Astrocyte (in vitro differentiated cells and primary cell): ENCODE results near the gene NKAIN1. TPM values are rescaled to one million over a fixed set of nuclear protein-coding genes. Genes with fewer than 3 reads are reported as not detected.
"Not testable (repeated sequence)": the region's sequence is repeated elsewhere in the genome, so short reads cannot be mapped to it uniquely, and the experiment has no call there.

Experiments
- DNase-seq: peaks from one replicate; pipeline ENCODE4 v3.0.0-alpha.2; 2010; ENCODE audit warnings: low read depth
- FAIRE-seq: peaks from 2 replicates; lab custom pipeline; 2011; peaks lifted over from hg19 to GRCh38; lab: Jason Lieb, UNC
- H2AFZ ChIP-seq: 2 replicates; pipeline ENCODE4 v1.6.0; 2012; ENCODE audit warnings: low read depth, low read length, inconsistent platforms
- H3K27ac ChIP-seq: 2 replicates; pipeline ENCODE4 v1.5.1; 2011; ENCODE audit warnings: low read depth, low read length, inconsistent platforms
- H3K27me3 ChIP-seq: 2 replicates; pipeline ENCODE4 v1.6.0; 2011; ENCODE audit warnings: low read length, inconsistent platforms; ENCODE audit not compliant: insufficient read depth
- H3K36me3 ChIP-seq: 2 replicates; pipeline ENCODE4 v1.5.1; 2011; ENCODE audit warnings: low read length, inconsistent platforms; ENCODE audit not compliant: insufficient read depth
- H3K4me1 ChIP-seq: 2 replicates; pipeline ENCODE4 v1.5.1; 2011; ENCODE audit warnings: low read length, inconsistent platforms; ENCODE audit not compliant: insufficient read depth
- H3K4me2 ChIP-seq: 2 replicates; pipeline ENCODE4 v1.6.0; 2012; ENCODE audit warnings: low read length, inconsistent platforms
- H3K4me3 ChIP-seq: 2 replicates; pipeline ENCODE4 v1.5.1; 2011; ENCODE audit warnings: low read depth, mild to moderate bottlenecking, low read length, inconsistent platforms; ENCODE audit not compliant: insufficient read depth
- H3K79me2 ChIP-seq: 2 replicates; pipeline ENCODE4 v1.6.0; 2012; ENCODE audit warnings: mild to moderate bottlenecking, low read length, inconsistent platforms; ENCODE audit not compliant: insufficient read depth
- H3K9ac ChIP-seq: 2 replicates; pipeline ENCODE4 v1.6.0; 2012; ENCODE audit warnings: mild to moderate bottlenecking, low read length, inconsistent platforms
- H3K9me3 ChIP-seq: 2 replicates; pipeline ENCODE4 v1.5.1; 2012; ENCODE audit warnings: low read depth, mild to moderate bottlenecking, low read length, inconsistent platforms; ENCODE audit not compliant: insufficient read depth
- H4K20me1 ChIP-seq: 2 replicates; pipeline ENCODE4 v1.6.0; 2012; ENCODE audit warnings: low read length, inconsistent platforms; ENCODE audit not compliant: insufficient read depth
- H3K27ac Mint-ChIP-seq: one replicate; pipeline ENCODE4 v1.8.0; 2021; ENCODE audit warnings: mild to moderate bottlenecking, mixed read lengths; ENCODE audit not compliant: unreplicated experiment
- H3K27me3 Mint-ChIP-seq: one replicate; pipeline ENCODE4 v1.8.0; 2021; ENCODE audit warnings: low read depth, mixed read lengths; ENCODE audit not compliant: unreplicated experiment
- H3K36me3 Mint-ChIP-seq: one replicate; pipeline ENCODE4 v1.8.0; 2021; ENCODE audit warnings: low read depth, mixed read lengths; ENCODE audit not compliant: unreplicated experiment
- H3K4me1 Mint-ChIP-seq: one replicate; pipeline ENCODE4 v1.8.0; 2021; ENCODE audit warnings: low read depth, mixed read lengths; ENCODE audit not compliant: unreplicated experiment
- H3K4me3 Mint-ChIP-seq: one replicate; pipeline ENCODE4 v1.8.0; 2021; ENCODE audit warnings: mild to moderate bottlenecking, moderate library complexity, mixed read lengths; ENCODE audit not compliant: unreplicated experiment
- H3K9me3 Mint-ChIP-seq: one replicate; pipeline ENCODE4 v1.8.0; 2021; ENCODE audit warnings: mild to moderate bottlenecking, mixed read lengths; ENCODE audit not compliant: unreplicated experiment
- EZH2 ChIP-seq: IDR thresholded peaks from 2 replicates; pipeline ENCODE4 v1.6.1; 2012; ENCODE audit warnings: mild to moderate bottlenecking, low read length, inconsistent platforms; ENCODE audit not compliant: insufficient read depth
- total RNA-seq: library from RNA; stranded (reverse); gene quantifications from 2 replicates; pipeline ENCODE4 v1.2.1, GENCODE V29; 2021
- TF ChIP-seq, protein P1 (sequence below): IDR thresholded peaks from 2 replicates; pipeline ENCODE4 v1.5.1; 2011; ENCODE audit warnings: low read depth, mild to moderate bottlenecking, inconsistent platforms, low read length, moderate library complexity; ENCODE audit not compliant: insufficient read depth

The NKAIN1 gene
- total RNA-seq, 1 donor from 2014 or later = 5.6 TPM

DNA sequence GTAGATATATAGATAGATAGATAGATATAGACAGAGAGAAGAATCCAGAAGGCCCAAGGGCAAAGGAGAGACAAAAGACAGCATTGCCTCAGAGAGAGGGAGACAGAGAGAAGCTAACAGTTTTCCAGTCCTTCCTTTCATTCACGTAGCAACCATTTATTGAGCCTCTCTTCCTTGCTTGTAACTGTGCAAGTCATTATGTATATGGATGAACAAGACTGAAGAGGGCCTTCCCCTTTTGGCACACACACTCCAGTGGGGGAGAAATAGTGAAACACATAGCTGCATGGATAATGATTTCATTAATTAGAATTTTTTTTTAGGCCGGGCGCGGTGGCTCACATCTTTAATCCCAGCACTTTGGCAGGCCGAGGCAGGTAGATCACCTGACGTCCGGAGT is 99.4 kb downstream of the NKAIN1 start:
- H3K27me3 ChIP-seq = no peaks in the 10 kb centered on the region

GRCh38 chr1:31138797-31139521 is 100.7 kb downstream of the NKAIN1 start:
- not testable (repeated sequence) for H3K4me1 ChIP-seq, H3K4me3 Mint-ChIP-seq, H2AFZ ChIP-seq, H3K79me2 ChIP-seq, H3K27ac Mint-ChIP-seq, H3K27me3 ChIP-seq, H3K36me3 Mint-ChIP-seq, DNase-seq, H3K27me3 Mint-ChIP-seq, H3K9me3 ChIP-seq, H3K9me3 Mint-ChIP-seq, H3K9ac ChIP-seq, H3K36me3 ChIP-seq, H4K20me1 ChIP-seq, H3K4me1 Mint-ChIP-seq, H3K4me2 ChIP-seq, FAIRE-seq, H3K4me3 ChIP-seq, H3K27ac ChIP-seq

More for the DNA sequence above, 99.4 kb downstream of the NKAIN1 start:
- peaks cover 3% of the 10 kb centered on the region for H3K9me3 Mint-ChIP-seq
- no peaks in the 10 kb centered on the region for H3K27me3 Mint-ChIP-seq
- Histone ChIP-seq H3K79me2 (no peaks in the 10 kb centered on the region), H3K4me2 (no peak overlapping the region), H3K4me3 (no peak overlapping the region), H3K4me1 (no peaks in the 10 kb centered on the region), H3K9me3 (no peaks in the 10 kb centered on the region), H3K36me3 (no peaks in the 10 kb centered on the region), H3K27ac (no peak overlapping the region), H2AFZ (no peak overlapping the region), H3K9ac (no peak overlapping the region), H4K20me1 (no peaks in the 10 kb centered on the region)
- no peaks in the 10 kb centered on the region for H3K4me1 Mint-ChIP-seq
- no peak for FAIRE-seq
- no peak overlapping the region for H3K4me3 Mint-ChIP-seq
- TF ChIP-seq, protein P1, sequence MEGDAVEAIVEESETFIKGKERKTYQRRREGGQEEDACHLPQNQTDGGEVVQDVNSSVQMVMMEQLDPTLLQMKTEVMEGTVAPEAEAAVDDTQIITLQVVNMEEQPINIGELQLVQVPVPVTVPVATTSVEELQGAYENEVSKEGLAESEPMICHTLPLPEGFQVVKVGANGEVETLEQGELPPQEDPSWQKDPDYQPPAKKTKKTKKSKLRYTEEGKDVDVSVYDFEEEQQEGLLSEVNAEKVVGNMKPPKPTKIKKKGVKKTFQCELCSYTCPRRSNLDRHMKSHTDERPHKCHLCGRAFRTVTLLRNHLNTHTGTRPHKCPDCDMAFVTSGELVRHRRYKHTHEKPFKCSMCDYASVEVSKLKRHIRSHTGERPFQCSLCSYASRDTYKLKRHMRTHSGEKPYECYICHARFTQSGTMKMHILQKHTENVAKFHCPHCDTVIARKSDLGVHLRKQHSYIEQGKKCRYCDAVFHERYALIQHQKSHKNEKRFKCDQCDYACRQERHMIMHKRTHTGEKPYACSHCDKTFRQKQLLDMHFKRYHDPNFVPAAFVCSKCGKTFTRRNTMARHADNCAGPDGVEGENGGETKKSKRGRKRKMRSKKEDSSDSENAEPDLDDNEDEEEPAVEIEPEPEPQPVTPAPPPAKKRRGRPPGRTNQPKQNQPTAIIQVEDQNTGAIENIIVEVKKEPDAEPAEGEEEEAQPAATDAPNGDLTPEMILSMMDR = no peak
- TF ChIP-seq EZH2 = no peak
- H3K36me3 Mint-ChIP-seq = no peaks in the 10 kb centered on the region
- no peak overlapping the region for H3K27ac Mint-ChIP-seq
- no peak for DNase-seq

DNA sequence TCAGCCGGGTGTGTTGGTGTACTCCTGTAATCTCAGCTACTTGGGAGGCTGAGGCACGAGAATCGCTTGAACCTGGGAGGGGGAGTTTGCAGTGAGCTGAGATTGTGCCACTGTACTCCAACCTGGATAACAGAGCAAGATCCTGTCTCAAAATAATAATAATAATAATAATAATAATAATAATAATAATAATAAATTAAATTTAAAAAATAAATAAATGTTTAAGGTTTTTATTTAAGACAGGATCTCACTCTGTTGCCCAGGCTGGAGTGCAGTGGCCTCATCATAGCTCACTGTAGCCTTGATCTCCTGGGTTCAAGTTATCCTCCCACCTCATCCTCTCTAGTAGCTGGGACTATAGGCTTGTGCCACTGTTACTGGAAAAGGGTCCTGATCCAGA is 101.8 kb downstream of the NKAIN1 start:
- not testable (repeated sequence) for H3K4me2 ChIP-seq, H3K27me3 Mint-ChIP-seq, H3K4me1 Mint-ChIP-seq, H3K4me1 ChIP-seq, H2AFZ ChIP-seq, H3K36me3 Mint-ChIP-seq, H4K20me1 ChIP-seq, H3K9me3 ChIP-seq, H3K79me2 ChIP-seq, H3K27ac Mint-ChIP-seq, H3K36me3 ChIP-seq, DNase-seq, H3K9ac ChIP-seq, H3K9me3 Mint-ChIP-seq, H3K4me3 ChIP-seq, FAIRE-seq, H3K27ac ChIP-seq, H3K4me3 Mint-ChIP-seq, H3K27me3 ChIP-seq
